Measurements from ENCODE around the gene CAGE1. TPM values are rescaled to one million over a fixed set of nuclear protein-coding genes. Genes with fewer than 3 reads are reported as not detected.

CAGE1 gene
- polyA plus RNA-seq, 3 donors = not detected

GRCh38 chr6:7414811-7415210 lies 25.3 kb upstream of the CAGE1 start:
- H3K4me1 ChIP-seq (ENCODE audit: control insufficient read depth in 1 of 2, insufficient read depth in 2 of 2, low read length in 2 of 2) = no peaks in the 10 kb centered on the region
- peaks cover 79 to 91% of the 10 kb centered on the region in 2 donors for H3K36me3 Mint-ChIP-seq
- intact Hi-C loops (cut with micrococcal nuclease) = no loop called here
- no peaks in the 10 kb centered on the region for H3K9me3 Mint-ChIP-seq
- no peak for TF ChIP-seq CTCF (IDR thresholded peaks at IDR 0.05)
- H3K79me2 ChIP-seq (ENCODE audit: insufficient read depth, low read length) = no peaks in the 10 kb centered on the region
- no peak overlapping the region for H3K4me2 ChIP-seq (replicated peaks; ENCODE audit: extremely low read depth, low read length, poor library complexity, severe bottlenecking)
- H3K27me3 ChIP-seq (ENCODE audit: control insufficient read depth in 2 of 2, insufficient read depth in 2 of 2, low read length in 2 of 2) = no peaks in the 10 kb centered on the region
- peak overlapping the region in 2 of 7 donors; percentile 38 to 66 for H3K27ac Mint-ChIP-seq
- no peaks in the 10 kb centered on the region for H3K4me1 Mint-ChIP-seq
- 100% methylated on average over 3 of the region's 7 CpGs for WGBS (ENCODE audit: insufficient coverage)
- H3K4me3 Mint-ChIP-seq = no peak overlapping the region
- H3K27ac ChIP-seq (ENCODE audit: low read depth in 1 of 2, low read length in 2 of 2) = no peak overlapping the region
- H3K9ac ChIP-seq (ENCODE audit: insufficient read depth, low read length, poor library complexity, severe bottlenecking) = no peak overlapping the region
- H3K9me3 ChIP-seq (replicated peaks in 1 of 2; ENCODE audit: control insufficient read depth in 1 of 2, insufficient read depth in 1 of 2, low read length in 2 of 2) = no peaks in the 10 kb centered on the region
- no peak overlapping the region for H3K4me3 ChIP-seq (replicated peaks in 1 of 3; ENCODE audit: low read depth in 2 of 3, low read length in 3 of 3)
- no peak overlapping the region for H2AFZ ChIP-seq (ENCODE audit: insufficient read depth, low read depth, low read length, poor library complexity, severe bottlenecking)
- peaks cover 84 to 98% of the 10 kb centered on the region in 2 donors for H3K36me3 ChIP-seq (replicated peaks in 1 of 2; ENCODE audit: control insufficient read depth in 1 of 2, insufficient read depth in 2 of 2, low read length in 2 of 2)
- DNase-seq = no peak
- H4K20me1 ChIP-seq (ENCODE audit: insufficient read depth, low read length) = no peaks in the 10 kb centered on the region
- H3K27me3 Mint-ChIP-seq (ENCODE audit: low read depth in 3 of 3) = no peaks in the 10 kb centered on the region

- no CpG with 5 or more reads among the region's 2 CpGs for WGBS (ENCODE audit: insufficient coverage)
These were observed 23.7 kb upstream of the CAGE1 start for GRCh38 chr6:7413151-7413823.

More at GRCh38 chr6:7413151-7413823, 23.7 kb upstream of the CAGE1 start:
- H3K79me2 ChIP-seq (ENCODE audit: insufficient read depth, low read length) = no peaks in the 10 kb centered on the region
- H3K27me3 Mint-ChIP-seq (ENCODE audit: low read depth in 3 of 3) = no peaks in the 10 kb centered on the region
- no peaks in the 10 kb centered on the region for H3K4me1 Mint-ChIP-seq
- intact Hi-C loops (cut with micrococcal nuclease) = no loop called here
- no peak overlapping the region for H3K4me3 Mint-ChIP-seq
- no peak overlapping the region for H3K27ac Mint-ChIP-seq
- H3K9me3 ChIP-seq (replicated peaks in 1 of 2; ENCODE audit: control insufficient read depth in 1 of 2, insufficient read depth in 1 of 2, low read length in 2 of 2) = no peaks in the 10 kb centered on the region
- no peak overlapping the region for H3K9ac ChIP-seq (ENCODE audit: insufficient read depth, low read length, poor library complexity, severe bottlenecking)
- no peak for TF ChIP-seq CTCF (IDR thresholded peaks at IDR 0.05)
- no peak overlapping the region for H3K4me3 ChIP-seq (replicated peaks in 1 of 3; ENCODE audit: low read depth in 2 of 3, low read length in 3 of 3)
- H3K9me3 Mint-ChIP-seq = no peaks in the 10 kb centered on the region
- no peak overlapping the region for H3K27ac ChIP-seq (ENCODE audit: low read depth in 1 of 2, low read length in 2 of 2)
- H3K4me1 ChIP-seq (ENCODE audit: control insufficient read depth in 1 of 2, insufficient read depth in 2 of 2, low read length in 2 of 2) = no peaks in the 10 kb centered on the region
- H3K36me3 ChIP-seq (replicated peaks in 1 of 2; ENCODE audit: control insufficient read depth in 1 of 2, insufficient read depth in 2 of 2, low read length in 2 of 2) = peaks cover 92 to 100% of the 10 kb centered on the region in 2 donors
- H2AFZ ChIP-seq (ENCODE audit: insufficient read depth, low read depth, low read length, poor library complexity, severe bottlenecking) = no peak overlapping the region
- H3K4me2 ChIP-seq (replicated peaks; ENCODE audit: extremely low read depth, low read length, poor library complexity, severe bottlenecking) = no peak overlapping the region
- no peak for DNase-seq
- H4K20me1 ChIP-seq (ENCODE audit: insufficient read depth, low read length) = no peaks in the 10 kb centered on the region
- peaks cover 73 to 96% of the 10 kb centered on the region in 2 donors for H3K36me3 Mint-ChIP-seq
- H3K27me3 ChIP-seq (ENCODE audit: control insufficient read depth in 2 of 2, insufficient read depth in 2 of 2, low read length in 2 of 2) = no peaks in the 10 kb centered on the region

Measured in CD14-positive monocyte (primary cell).